MM.1S (cell line): Measurements from ENCODE around the gene IZUMO3.

Experiments
- DNase-seq: peaks from one replicate; pipeline ENCODE4 v3.0.0-alpha.2; 2015
- H2AFZ ChIP-seq: fragments of 300-600 bp; sonication (generic); 2 replicates; pipeline ENCODE4 v1.6.0; 2016; ENCODE audit warnings: antibody characterized with exemption, low read length
- H3F3A ChIP-seq: fragments of 300-600 bp; sonication (generic); 2 replicates; pipeline ENCODE4 v1.6.1; 2016; ENCODE audit warnings: mild to moderate bottlenecking, antibody characterized with exemption, low read length, moderate library complexity, mixed read lengths; ENCODE audit not compliant: insufficient read depth
- H3K27ac ChIP-seq: fragments of 300-600 bp; sonication (generic); 2 replicates; pipeline ENCODE4 v1.5.1; 2016; ENCODE audit warnings: mild to moderate bottlenecking, low read length
- H3K27me3 ChIP-seq: fragments of 300-600 bp; sonication (generic); replicated peaks from 2 replicates; pipeline ENCODE4 v1.6.0; 2016; ENCODE audit warnings: low read length; ENCODE audit not compliant: insufficient read depth
- H3K36me3 ChIP-seq: fragments of 300-600 bp; sonication (generic); replicated peaks from 2 replicates; pipeline ENCODE4 v1.6.1; 2016; ENCODE audit warnings: mild to moderate bottlenecking, low read length, mixed read lengths; ENCODE audit not compliant: insufficient read depth
- H3K4me1 ChIP-seq: fragments of 300-600 bp; sonication (generic); 2 replicates; pipeline ENCODE4 v1.6.1; 2016; ENCODE audit warnings: low read length, mixed read lengths
- H3K4me2 ChIP-seq: fragments of 300-600 bp; sonication (generic); 2 replicates; pipeline ENCODE4 v1.6.0; 2016; ENCODE audit warnings: low read depth, low read length
- H3K4me3 ChIP-seq: fragments of 300-600 bp; sonication (generic); 2 replicates; pipeline ENCODE4 v1.5.1; 2016; ENCODE audit warnings: low read length, mixed read lengths
- H3K79me2 ChIP-seq: fragments of 300-600 bp; sonication (generic); 2 replicates; pipeline ENCODE4 v1.6.1; 2016; ENCODE audit warnings: mixed run types, low read length, mixed read lengths
- H3K9ac ChIP-seq: fragments of 300-600 bp; sonication (generic); 2 replicates; pipeline ENCODE4 v1.6.1; 2016; ENCODE audit warnings: low read length, mixed read lengths
- H3K9me2 ChIP-seq: fragments of 300-600 bp; sonication (generic); replicated peaks from 2 replicates; pipeline ENCODE4 v1.6.1; 2016; ENCODE audit warnings: mild to moderate bottlenecking, low read length, mixed read lengths; ENCODE audit not compliant: insufficient read depth
- H3K9me3 ChIP-seq: fragments of 300-600 bp; sonication (generic); replicated peaks from 2 replicates; pipeline ENCODE4 v1.6.1; 2016; ENCODE audit warnings: mild to moderate bottlenecking, low read length, mixed read lengths; ENCODE audit not compliant: insufficient read depth
- H4K20me1 ChIP-seq: fragments of 300-600 bp; sonication (generic); 2 replicates; pipeline ENCODE4 v1.6.1; 2016; ENCODE audit warnings: mild to moderate bottlenecking, low read length, moderate library complexity, mixed read lengths; ENCODE audit not compliant: insufficient read depth
- CTCF ChIP-seq: fragments of 300-600 bp; sonication (generic); IDR thresholded peaks from 2 replicates; pipeline ENCODE4 v1.5.1; 2016; ENCODE audit warnings: antibody characterized with exemption, low read length, mixed read lengths
- EZH2 ChIP-seq: fragments of 300-600 bp; sonication (generic); optimal IDR thresholded peaks from 2 replicates; pipeline ENCODE3; 2017; ENCODE audit warnings: low read depth, mild to moderate bottlenecking, antibody characterized with exemption, low read length, mixed read lengths
- EZH2phosphoT487 ChIP-seq: fragments of 300-600 bp; sonication (generic); IDR thresholded peaks from 2 replicates; pipeline ENCODE4 v1.6.1; 2018; ENCODE audit warnings: antibody characterized with exemption, low read length

The IZUMO3 gene

GRCh38 chr9:24561957-24562356, 16.3 kb upstream of the IZUMO3 start:
- no peak for DNase-seq
- Histone ChIP-seq H3K9me3 (no peaks in the 10 kb centered on the region), H3K27ac (no peak overlapping the region), H3K27me3 (no peaks in the 10 kb centered on the region), H3K36me3 (no peaks in the 10 kb centered on the region), H3K9ac (no peak overlapping the region), H3K4me3 (no peak overlapping the region), H3K4me1 (no peaks in the 10 kb centered on the region), H2AFZ (no peak overlapping the region), H3F3A (no peaks in the 10 kb centered on the region), H3K9me2 (no peaks in the 10 kb centered on the region), H4K20me1 (no peaks in the 10 kb centered on the region), H3K4me2 (no peak overlapping the region), H3K79me2 (no peaks in the 10 kb centered on the region)
- TF ChIP-seq EZH2phosphoT487 (no peak), CTCF (no peak), EZH2 (no peak)

- Histone ChIP-seq H3K9ac (no peak overlapping the region), H3K27ac (no peak overlapping the region), H3K36me3 (no peaks in the 10 kb centered on the region), H3K9me2 (no peaks in the 10 kb centered on the region), H3K4me2 (no peak overlapping the region), H3K4me1 (no peaks in the 10 kb centered on the region), H3K27me3 (no peaks in the 10 kb centered on the region), H2AFZ (no peak overlapping the region), H3K4me3 (no peak overlapping the region), H3K79me2 (no peaks in the 10 kb centered on the region), H3K9me3 (no peaks in the 10 kb centered on the region), H3F3A (no peaks in the 10 kb centered on the region), H4K20me1 (no peaks in the 10 kb centered on the region)
- TF ChIP-seq EZH2phosphoT487 = no peak
- no peak for TF ChIP-seq EZH2
- no peak for TF ChIP-seq CTCF
- no peak for DNase-seq
These were observed 7.5 kb upstream of the IZUMO3 start for GRCh38 chr9:24553183-24553552.

GRCh38 chr9:24552526-24553182, 7.0 kb upstream of the IZUMO3 start:
- no peak for DNase-seq
- H3K79me2 ChIP-seq = no peaks in the 10 kb centered on the region
- no peak for TF ChIP-seq CTCF
- no peak for TF ChIP-seq EZH2
- no peak for TF ChIP-seq EZH2phosphoT487
- no peaks in the 10 kb centered on the region for H3K4me1 ChIP-seq
- H3K36me3 ChIP-seq = no peaks in the 10 kb centered on the region
- H3K27me3 ChIP-seq = no peaks in the 10 kb centered on the region
- H3K9ac ChIP-seq = no peak overlapping the region
- H3K4me3 ChIP-seq = no peak overlapping the region
- H3K27ac ChIP-seq = no peak overlapping the region
- H3K9me3 ChIP-seq = no peaks in the 10 kb centered on the region
- no peaks in the 10 kb centered on the region for H3F3A ChIP-seq
- H2AFZ ChIP-seq = no peak overlapping the region
- H4K20me1 ChIP-seq = no peaks in the 10 kb centered on the region
- H3K9me2 ChIP-seq = no peaks in the 10 kb centered on the region
- H3K4me2 ChIP-seq = no peak overlapping the region
